Breast epithelium (tissue), 4 donors: ENCODE data around the gene ETNK1. TPM values are rescaled to one million over a fixed set of nuclear protein-coding genes. Genes with fewer than 3 reads are reported as not detected.

Experiments
- DNase-seq, 2 donors: peaks; one replicate each; pipeline ENCODE4 v3.0.0-alpha.2; 2019; ENCODE audit warnings: low spot score in 2 of 2
- H3K27ac ChIP-seq, 2 donors: fragments of 200-600 bp; sonication (generic) in 1 of 2; one replicate each; pipeline ENCODE4 v1.5.1; 2016 to 2019; ENCODE audit warnings: mild to moderate bottlenecking in 1 of 2
- H3K27me3 ChIP-seq, 2 donors: fragments of 200-600 bp; sonication (generic) in 1 of 2; one replicate each; pipeline versions ENCODE4 v1.5.1 to v1.6.0; 2017 to 2019; ENCODE audit warnings: control low read depth in 1 of 2, mild to moderate bottlenecking in 1 of 2
- H3K36me3 ChIP-seq: fragments of 200-600 bp; one replicate; pipeline ENCODE4 v1.5.1; 2019
- H3K4me1 ChIP-seq, 2 donors: fragments of 200-600 bp; sonication (generic); one replicate each; pipeline ENCODE4 v1.5.1; 2016 to 2019; ENCODE audit warnings: control low read depth in 1 of 2
- H3K4me3 ChIP-seq, 3 donors: fragments of 200-600 bp; sonication (generic); 1 replicate in 2 of 3; 2 replicates in 1 of 3; pipeline ENCODE4 v1.5.1; 2016 to 2019; ENCODE audit warnings: mild to moderate bottlenecking in 3 of 3, moderate library complexity in 2 of 3
- H3K9me3 ChIP-seq, 2 donors: fragments of 200-600 bp; sonication (generic) in 1 of 2; one replicate each; pipeline ENCODE4 v1.5.1; 2016 to 2019; ENCODE audit warnings: control low read depth in 1 of 2
- POLR2A ChIP-seq: fragments of 450-650 bp; IDR thresholded peaks from one replicate; pipeline ENCODE4 v1.6.1; 2016; ENCODE audit warnings: antibody characterized with exemption, mild to moderate bottlenecking, moderate library complexity
- POLR2AphosphoS5 ChIP-seq, 3 donors: sonication (generic); formaldehyde crosslinking; IDR thresholded peaks; one replicate each; pipeline ENCODE4 v1.6.1; 2017; ENCODE audit warnings: antibody characterized with exemption in 3 of 3
- intact Hi-C: fragments of 100-400 bp; cut with DNase I; formaldehyde crosslinking; loops from one replicate; pipeline ENCODE4 v1.15.1; 2023; ENCODE audit warnings: low total_unique reads
- total RNA-seq, 3 donors: library from RNA; depleted of rRNA; stranded (reverse); fragments of >200 nt; gene quantifications; one replicate each; pipeline ENCODE4 v1.1.0, GENCODE V29; 2016
- TF ChIP-seq, protein P1 (sequence below), 3 donors: fragments of 450-650 bp; IDR thresholded peaks; one replicate each; pipeline ENCODE4 v1.5.1; 2016 to 2017; ENCODE audit warnings: antibody characterized with exemption in 3 of 3, mild to moderate bottlenecking in 3 of 3, moderate library complexity in 3 of 3

Gene ETNK1
- total RNA-seq, 3 donors from 2014 or later = 26.2 to 67.0 (median 44.6) TPM

DNA sequence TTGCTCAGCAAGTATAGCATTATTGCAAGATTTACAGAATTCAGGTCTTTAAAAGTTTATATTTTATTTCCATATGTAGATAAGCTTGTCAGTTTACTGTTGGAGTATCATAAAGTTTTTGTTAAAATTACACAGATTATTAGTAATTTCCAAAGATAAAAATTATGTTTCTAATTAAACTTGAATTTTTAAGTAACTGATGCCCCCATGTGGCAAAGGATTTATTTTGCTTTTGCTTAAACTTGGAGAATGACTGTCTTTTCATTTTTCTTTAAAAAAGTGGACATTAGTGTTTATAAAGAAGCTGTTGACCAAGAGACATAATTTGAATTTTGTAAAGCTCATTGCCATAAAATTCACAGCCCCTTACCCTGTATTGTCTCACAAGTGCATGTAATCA lies 45.8 kb downstream of the ETNK1 start:
- no peaks in the 10 kb centered on the region for H3K9me3 ChIP-seq
- no peak overlapping the region for H3K27ac ChIP-seq
- no peak for TF ChIP-seq POLR2A
- H3K4me1 ChIP-seq = no peaks in the 10 kb centered on the region
- intact Hi-C loops = no loop called here
- H3K4me3 ChIP-seq = no peak overlapping the region
- H3K36me3 ChIP-seq = no peaks in the 10 kb centered on the region
- H3K27me3 ChIP-seq = no peaks in the 10 kb centered on the region
- DNase-seq = no peak

DNA sequence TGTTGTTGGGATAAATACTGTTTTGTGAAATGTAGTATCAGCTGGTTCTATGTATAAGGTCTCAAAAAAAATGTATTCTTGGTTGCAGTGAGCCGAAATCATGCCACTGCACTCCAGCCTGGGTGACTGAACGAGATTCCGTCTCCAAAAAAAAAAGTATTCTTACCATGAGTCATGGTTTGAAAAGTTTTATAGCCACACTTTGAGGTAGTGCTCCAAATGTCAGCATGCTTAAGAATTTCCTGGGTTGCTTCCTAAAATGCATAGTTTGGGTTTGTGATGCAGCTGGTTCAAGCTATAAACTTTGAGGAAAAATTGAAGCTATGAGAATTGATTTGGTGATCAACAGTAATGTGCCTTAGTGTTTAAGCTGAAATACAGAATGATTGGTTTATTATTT lies 48.0 kb downstream of the ETNK1 start:
- no peak overlapping the region for H3K27ac ChIP-seq
- intact Hi-C loops = no loop called here
- TF ChIP-seq POLR2A (no peak), POLR2AphosphoS5 (IDR thresholded peaks at IDR 0.05) (no peak)
- TF ChIP-seq, protein P1, sequence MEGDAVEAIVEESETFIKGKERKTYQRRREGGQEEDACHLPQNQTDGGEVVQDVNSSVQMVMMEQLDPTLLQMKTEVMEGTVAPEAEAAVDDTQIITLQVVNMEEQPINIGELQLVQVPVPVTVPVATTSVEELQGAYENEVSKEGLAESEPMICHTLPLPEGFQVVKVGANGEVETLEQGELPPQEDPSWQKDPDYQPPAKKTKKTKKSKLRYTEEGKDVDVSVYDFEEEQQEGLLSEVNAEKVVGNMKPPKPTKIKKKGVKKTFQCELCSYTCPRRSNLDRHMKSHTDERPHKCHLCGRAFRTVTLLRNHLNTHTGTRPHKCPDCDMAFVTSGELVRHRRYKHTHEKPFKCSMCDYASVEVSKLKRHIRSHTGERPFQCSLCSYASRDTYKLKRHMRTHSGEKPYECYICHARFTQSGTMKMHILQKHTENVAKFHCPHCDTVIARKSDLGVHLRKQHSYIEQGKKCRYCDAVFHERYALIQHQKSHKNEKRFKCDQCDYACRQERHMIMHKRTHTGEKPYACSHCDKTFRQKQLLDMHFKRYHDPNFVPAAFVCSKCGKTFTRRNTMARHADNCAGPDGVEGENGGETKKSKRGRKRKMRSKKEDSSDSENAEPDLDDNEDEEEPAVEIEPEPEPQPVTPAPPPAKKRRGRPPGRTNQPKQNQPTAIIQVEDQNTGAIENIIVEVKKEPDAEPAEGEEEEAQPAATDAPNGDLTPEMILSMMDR (IDR thresholded peaks at IDR 0.05) = no peak
- H3K9me3 ChIP-seq = no peaks in the 10 kb centered on the region
- no peaks in the 10 kb centered on the region for H3K27me3 ChIP-seq
- no peaks in the 10 kb centered on the region for H3K36me3 ChIP-seq
- DNase-seq = no peak
- H3K4me1 ChIP-seq = no peaks in the 10 kb centered on the region
- no peak overlapping the region for H3K4me3 ChIP-seq

DNA sequence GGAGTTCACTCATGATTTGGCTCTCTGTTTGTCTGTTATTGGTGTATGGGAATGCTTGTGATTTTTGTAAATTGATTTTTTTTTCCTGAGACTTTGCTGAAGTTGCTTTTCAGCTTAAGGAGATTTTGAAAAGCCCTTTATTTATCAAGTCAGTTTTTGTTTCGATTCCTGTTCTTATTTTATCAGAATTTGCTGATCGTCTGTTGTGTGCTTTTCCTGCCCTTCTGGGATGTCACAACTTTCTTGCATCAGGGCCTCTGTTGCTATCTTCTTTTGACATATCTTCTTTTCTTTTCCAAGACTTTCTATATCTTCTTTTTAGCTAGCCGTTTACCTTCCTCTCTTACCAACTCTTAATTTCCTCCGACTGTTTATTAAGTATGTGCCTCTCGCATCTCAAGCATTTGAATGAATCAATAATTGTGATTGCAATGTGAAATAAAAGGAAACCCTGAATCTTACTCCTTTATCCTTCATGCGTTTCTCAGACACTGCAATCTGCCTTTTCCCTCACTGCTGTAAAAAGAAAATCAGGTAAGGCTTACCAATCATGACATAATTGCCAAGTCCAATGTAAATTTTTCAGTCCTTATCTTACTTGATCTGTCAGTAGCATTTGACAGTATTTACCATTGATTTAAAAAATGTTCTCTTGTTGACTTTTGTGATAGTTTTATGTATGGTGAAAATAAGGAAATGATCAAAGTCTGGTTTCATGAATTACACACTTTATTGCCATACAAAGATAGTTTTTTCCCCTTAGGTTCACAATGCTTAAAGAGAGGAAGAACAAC lies 53.0 kb downstream of the ETNK1 start:
- H3K36me3 ChIP-seq = no peaks in the 10 kb centered on the region
- H3K27me3 ChIP-seq = no peaks in the 10 kb centered on the region
- H3K9me3 ChIP-seq = no peaks in the 10 kb centered on the region
- H3K4me1 ChIP-seq = no peaks in the 10 kb centered on the region
- no peak overlapping the region for H3K27ac ChIP-seq
- H3K4me3 ChIP-seq = no peak overlapping the region
- no peak for DNase-seq
- intact Hi-C loops = no loop called here
- TF ChIP-seq POLR2A (no peak), POLR2AphosphoS5 (IDR thresholded peaks at IDR 0.05) (no peak)
- TF ChIP-seq, protein P1 (IDR thresholded peaks at IDR 0.05) = no peak

DNA sequence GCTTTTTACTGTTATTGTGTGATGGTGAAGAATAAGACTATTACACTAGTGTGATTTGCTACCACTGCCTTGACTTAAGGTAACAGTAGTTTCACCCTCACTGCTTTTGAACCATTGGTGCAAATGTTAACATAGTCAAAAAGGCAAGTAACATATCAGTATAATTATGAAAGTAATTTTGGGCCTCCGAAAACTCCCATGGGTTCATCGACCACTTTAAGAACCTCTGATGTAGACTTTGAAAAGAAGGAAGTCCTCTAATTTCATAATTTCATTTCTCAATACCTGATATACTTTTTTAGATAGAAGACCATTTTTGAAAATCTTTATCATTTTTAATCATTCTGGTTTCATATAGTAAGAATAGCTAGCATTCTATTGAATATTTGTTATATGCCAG lies 57.7 kb downstream of the ETNK1 start:
- Histone ChIP-seq H3K27me3 (no peaks in the 10 kb centered on the region), H3K4me1 (no peaks in the 10 kb centered on the region), H3K9me3 (no peaks in the 10 kb centered on the region), H3K4me3 (no peak overlapping the region), H3K27ac (no peak overlapping the region), H3K36me3 (no peaks in the 10 kb centered on the region)
- TF ChIP-seq POLR2AphosphoS5 (IDR thresholded peaks at IDR 0.05) (no peak), POLR2A (no peak)
- TF ChIP-seq, protein P1 (IDR thresholded peaks at IDR 0.05) = no peak
- no peak for DNase-seq
- intact Hi-C loops = no loop called here

DNA sequence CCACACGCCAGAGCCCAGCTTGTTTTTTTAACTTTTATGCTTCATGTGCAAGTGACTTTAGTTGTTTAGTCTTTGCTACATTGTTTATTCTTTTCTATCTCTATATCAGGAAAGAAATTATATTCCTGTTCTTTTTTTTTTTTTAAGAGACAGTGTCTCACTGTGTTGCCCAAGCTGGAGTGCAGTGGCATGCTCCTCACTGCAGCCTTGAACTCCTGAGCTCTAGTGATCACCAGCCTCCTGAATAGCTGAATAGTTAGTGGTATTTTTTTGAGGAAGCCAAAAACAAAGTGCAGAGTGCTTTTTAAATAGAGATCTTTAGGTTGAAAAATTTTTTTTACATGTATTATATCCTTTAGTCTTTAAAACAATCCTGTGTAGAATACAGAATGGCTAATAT lies 58.2 kb downstream of the ETNK1 start:
- H3K27ac ChIP-seq = no peak overlapping the region
- intact Hi-C loops = no loop called here
- TF ChIP-seq POLR2A (no peak), POLR2AphosphoS5 (IDR thresholded peaks at IDR 0.05) (no peak)
- TF ChIP-seq, protein P1 (IDR thresholded peaks at IDR 0.05) = no peak
- DNase-seq = no peak
- no peaks in the 10 kb centered on the region for H3K4me1 ChIP-seq
- H3K27me3 ChIP-seq = no peaks in the 10 kb centered on the region
- no peak overlapping the region for H3K4me3 ChIP-seq
- no peaks in the 10 kb centered on the region for H3K9me3 ChIP-seq
- H3K36me3 ChIP-seq = no peaks in the 10 kb centered on the region
